Measurements from ENCODE around the gene AMBRA1. TPM values are rescaled to one million over a fixed set of nuclear protein-coding genes. Genes with fewer than 3 reads are reported as not detected.
A peak's percentile ranks its signal among the peaks of the same experiment; 100 is the strongest.
"Not testable (repeated sequence)": the region's sequence is repeated elsewhere in the genome, so short reads cannot be mapped to it uniquely, and the experiment has no call there.

The AMBRA1 gene
- total RNA-seq, 1 donor from 2014 or later = 45.3 TPM

DNA sequence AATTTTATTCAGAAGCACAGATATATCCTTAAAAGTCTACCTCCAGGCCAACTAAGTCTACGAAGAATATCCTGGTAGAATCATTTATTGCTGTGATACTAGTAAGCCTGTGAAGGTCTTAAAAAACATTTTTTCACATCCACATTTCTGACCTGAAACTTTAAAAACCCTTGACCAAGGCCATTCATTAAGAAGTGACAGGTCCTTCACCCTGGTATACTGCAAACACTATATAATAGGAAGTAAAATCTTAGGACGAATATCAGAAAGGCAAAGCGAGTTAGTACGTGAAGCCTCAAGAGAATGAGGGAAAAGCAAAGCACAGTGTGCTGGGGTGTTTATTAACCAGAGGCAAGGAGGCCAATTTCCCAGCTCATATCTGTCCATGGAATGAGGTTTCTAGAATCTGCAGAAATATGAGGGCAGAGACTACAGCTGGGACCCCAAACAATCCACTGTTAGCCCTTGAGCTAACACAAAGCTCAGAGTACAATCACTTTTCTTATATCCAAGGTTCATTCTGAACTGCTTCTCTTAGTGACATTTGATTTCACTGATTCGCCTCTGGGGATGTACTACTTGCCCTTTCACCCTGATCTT lies 71.0 kb downstream of the AMBRA1 start:
- Mint-ChIP-seq H3K27ac (peak overlapping the region; percentile 88), H3K27me3 (no peaks in the 10 kb centered on the region), H3K36me3 (ENCODE audit: insufficient read depth) (no peaks in the 10 kb centered on the region), H3K4me1 (ENCODE audit: low read depth) (peaks cover 29% of the 10 kb centered on the region), H3K4me3 (ENCODE audit: low read depth) (peak overlapping the region; percentile 36), H3K9me3 (ENCODE audit: low read depth) (no peaks in the 10 kb centered on the region)
- TF ChIP-seq CTCF (IDR thresholded peaks at IDR 0.05; ENCODE audit: unreplicated experiment) = peak; percentile 8
- no peak for DNase-seq (ENCODE audit: low spot score, unreplicated experiment)

DNA sequence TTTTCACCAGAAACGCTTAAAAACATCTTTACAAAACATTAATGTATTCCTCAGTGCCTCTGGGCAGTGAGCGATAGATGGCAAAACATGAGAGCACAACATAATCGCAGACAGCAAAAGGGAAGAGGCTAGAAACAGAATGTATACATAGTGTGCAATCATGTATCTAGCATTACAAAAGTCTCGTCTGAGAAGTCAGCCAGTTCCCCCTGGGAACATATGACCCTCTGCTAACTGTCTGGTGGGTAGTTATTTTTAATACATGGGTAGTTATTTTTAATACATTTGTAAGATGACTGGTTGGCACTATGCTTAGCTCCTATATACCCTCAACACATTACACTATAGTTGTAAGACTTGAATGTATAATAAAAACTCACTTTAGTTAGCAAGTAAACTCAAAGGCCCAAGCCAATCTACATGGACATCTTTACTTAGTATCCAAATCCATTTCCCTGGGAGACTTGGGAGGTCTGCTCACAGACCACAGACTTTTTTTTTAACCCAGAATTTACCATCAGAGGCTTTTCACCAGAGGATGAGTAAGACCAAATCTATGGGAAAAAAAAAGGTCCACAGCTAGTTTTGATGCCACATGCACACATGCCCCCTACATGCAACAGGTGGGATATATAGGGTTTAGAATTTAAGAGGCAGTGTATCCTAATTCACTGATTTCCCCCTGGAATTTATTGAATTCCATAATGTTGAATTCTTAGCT lies 71.7 kb downstream of the AMBRA1 start:
- peaks cover 29% of the 10 kb centered on the region for H3K4me1 Mint-ChIP-seq (ENCODE audit: low read depth)
- no peak overlapping the region for H3K4me3 Mint-ChIP-seq (ENCODE audit: low read depth)
- TF ChIP-seq CTCF (IDR thresholded peaks at IDR 0.05; ENCODE audit: unreplicated experiment) = peak; percentile 56
- no peaks in the 10 kb centered on the region for H3K27me3 Mint-ChIP-seq
- DNase-seq (ENCODE audit: low spot score, unreplicated experiment) = no peak
- H3K36me3 Mint-ChIP-seq (ENCODE audit: insufficient read depth) = no peaks in the 10 kb centered on the region
- H3K9me3 Mint-ChIP-seq (ENCODE audit: low read depth) = no peaks in the 10 kb centered on the region
- peak overlapping the region; percentile 53 for H3K27ac Mint-ChIP-seq

DNA sequence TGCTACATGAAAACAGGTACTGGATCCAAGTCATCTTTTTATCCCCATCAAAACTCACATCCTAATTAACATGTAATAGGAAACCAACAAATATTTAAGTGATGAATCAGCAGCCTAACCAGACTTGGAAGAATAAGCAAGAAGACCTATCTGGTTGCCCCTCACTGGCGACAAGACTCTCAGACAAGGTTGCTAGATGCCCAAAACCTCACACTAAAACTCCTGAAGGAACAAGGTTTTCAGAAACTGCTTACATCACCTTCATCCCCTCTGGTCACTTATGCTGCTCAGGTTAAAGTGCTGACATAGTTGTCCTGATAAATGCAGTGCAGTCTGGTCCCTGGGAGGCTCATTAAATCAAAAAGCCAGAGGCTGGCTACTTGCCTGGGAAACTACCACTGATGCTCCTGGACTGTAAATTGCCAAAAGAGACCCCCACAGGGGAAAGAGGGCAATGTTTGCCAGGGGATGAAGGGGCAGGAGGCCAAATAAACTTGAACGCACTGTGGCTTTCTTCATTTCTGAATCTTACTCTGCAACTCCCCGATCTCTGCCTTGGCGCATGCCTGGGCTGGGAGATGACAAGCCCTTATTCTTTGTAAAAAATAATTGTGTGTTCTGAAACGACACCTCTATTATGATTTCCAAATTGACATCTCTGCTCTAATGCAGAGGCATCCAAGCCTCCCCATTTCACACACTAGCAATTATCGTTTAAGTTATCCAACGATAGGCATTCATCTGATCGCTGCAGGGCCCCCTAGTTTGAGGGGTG lies 72.7 kb downstream of the AMBRA1 start:
- TF ChIP-seq CTCF (IDR thresholded peaks at IDR 0.05; ENCODE audit: unreplicated experiment) = no peak
- Mint-ChIP-seq H3K27me3 (no peaks in the 10 kb centered on the region), H3K27ac (no peak overlapping the region), H3K36me3 (ENCODE audit: insufficient read depth) (no peaks in the 10 kb centered on the region), H3K9me3 (ENCODE audit: low read depth) (no peaks in the 10 kb centered on the region), H3K4me1 (ENCODE audit: low read depth) (peaks cover 29% of the 10 kb centered on the region), H3K4me3 (ENCODE audit: low read depth) (no peak overlapping the region)
- no peak for DNase-seq (ENCODE audit: low spot score, unreplicated experiment)

- no peak for DNase-seq (ENCODE audit: low spot score, unreplicated experiment)
- Mint-ChIP-seq H3K9me3 (ENCODE audit: low read depth) (no peaks in the 10 kb centered on the region), H3K4me1 (ENCODE audit: low read depth) (peaks cover 29% of the 10 kb centered on the region), H3K27ac (peak overlapping the region; percentile 35), H3K27me3 (no peaks in the 10 kb centered on the region), H3K36me3 (ENCODE audit: insufficient read depth) (no peaks in the 10 kb centered on the region), H3K4me3 (ENCODE audit: low read depth) (no peak overlapping the region)
- TF ChIP-seq CTCF (IDR thresholded peaks at IDR 0.05; ENCODE audit: unreplicated experiment) = no peak
These were observed 74.5 kb downstream of the AMBRA1 start for GRCh38 chr11:46519351-46519750.

- not testable (repeated sequence) for H3K4me3 Mint-ChIP-seq (ENCODE audit: low read depth); H3K36me3 Mint-ChIP-seq (ENCODE audit: insufficient read depth); H3K27me3 Mint-ChIP-seq; H3K9me3 Mint-ChIP-seq (ENCODE audit: low read depth); DNase-seq (ENCODE audit: low spot score, unreplicated experiment)
- H3K27ac Mint-ChIP-seq = peak overlapping the region; percentile 49
- peaks cover 29% of the 10 kb centered on the region for H3K4me1 Mint-ChIP-seq (ENCODE audit: low read depth)
These were observed 74.9 kb downstream of the AMBRA1 start for GRCh38 chr11:46518928-46519327.

Measured in progenitor cell of endocrine pancreas (in vitro differentiated cells).